Panc1 (cell line): ENCODE results near the gene RAPGEF5.

ENCODE experiments used
- CTCF ChIP-seq: fragments of 450-650 bp; IDR thresholded peaks from 2 replicates; pipeline ENCODE4 v1.5.1; 2017; ENCODE audit warnings: mild to moderate bottlenecking
- POLR2AphosphoS5 ChIP-seq: IDR thresholded peaks from 2 replicates; pipeline ENCODE4 v1.6.1; 2012; ENCODE audit warnings: mild to moderate bottlenecking, low read depth, low read length, moderate library complexity
- SIN3A ChIP-seq: IDR thresholded peaks from 2 replicates; pipeline ENCODE4 v1.6.1; 2012; ENCODE audit warnings: low read depth, mild to moderate bottlenecking, low read length, moderate library complexity, borderline replicate concordance; ENCODE audit not compliant: insufficient read depth

GRCh38 chr7:22128528-22128920 is 228.4 kb downstream of the RAPGEF5 start:
- no peak for TF ChIP-seq CTCF
- TF ChIP-seq POLR2AphosphoS5 = no peak
- TF ChIP-seq SIN3A = no peak
